Neural cell (in vitro differentiated cells): ENCODE measurements around the gene SDF4. TPM values are rescaled to one million over a fixed set of nuclear protein-coding genes. Genes with fewer than 3 reads are reported as not detected.

Experiments used
- H2AFZ ChIP-seq: fragments of 200-600, 300-800 bp; sonication (generic), shearing (Covaris generic); 2 replicates; pipeline ENCODE4 v1.6.0; 2014; ENCODE audit warnings: low read depth, mild to moderate bottlenecking, antibody characterized with exemption, low read length, moderate library complexity
- H3F3A ChIP-seq: fragments of 200-600 bp; shearing (Covaris generic); 2 replicates; pipeline ENCODE4 v1.6.1; 2016; ENCODE audit warnings: mild to moderate bottlenecking, moderate library complexity, mixed read lengths, antibody characterized with exemption, low read length; ENCODE audit not compliant: insufficient read depth, poor library complexity, severe bottlenecking
- H3K27ac ChIP-seq: fragments of 200-600, 300-800 bp; sonication (generic), shearing (Covaris generic); 2 replicates; pipeline ENCODE4 v1.5.1; 2014; ENCODE audit warnings: mild to moderate bottlenecking, low read length, moderate library complexity
- H3K27me3 ChIP-seq: fragments of 300-800, 200-600 bp; sonication (generic), shearing (Covaris generic); 2 replicates; pipeline ENCODE4 v1.6.0; 2014; ENCODE audit warnings: mild to moderate bottlenecking, low read depth, low read length, moderate library complexity; ENCODE audit not compliant: insufficient read depth
- H3K36me3 ChIP-seq: fragments of 300-800, 200-600 bp; sonication (generic), shearing (Covaris generic); 2 replicates; pipeline ENCODE4 v1.5.1; 2014; ENCODE audit warnings: mild to moderate bottlenecking, antibody characterized with exemption, low read length, moderate library complexity; ENCODE audit not compliant: insufficient read depth
- H3K4me2 ChIP-seq: fragments of 300-800, 200-600 bp; sonication (generic), shearing (Covaris generic); 2 replicates; pipeline ENCODE4 v1.6.0; 2014; ENCODE audit warnings: mild to moderate bottlenecking, low read length
- H3K4me3 ChIP-seq: fragments of 300-800, 200-600 bp; sonication (generic), shearing (Covaris generic); 2 replicates; pipeline ENCODE4 v1.5.1; 2014; ENCODE audit warnings: mild to moderate bottlenecking, low read length, moderate library complexity
- H3K79me2 ChIP-seq: fragments of 200-600 bp; shearing (Covaris generic); replicated peaks from 2 replicates; pipeline ENCODE4 v1.6.0; 2014; ENCODE audit warnings: mild to moderate bottlenecking, low read length, moderate library complexity; ENCODE audit not compliant: insufficient read depth
- H3K9ac ChIP-seq: fragments of 300-800, 200-600 bp; sonication (generic), shearing (Covaris generic); 2 replicates; pipeline ENCODE4 v1.6.1; 2016; ENCODE audit warnings: mild to moderate bottlenecking, low read length, mixed read lengths
- H3K9me2 ChIP-seq: fragments of 200-600 bp; shearing (Covaris generic); 2 replicates; pipeline ENCODE4 v1.6.1; 2016; ENCODE audit warnings: mild to moderate bottlenecking, low read length, mixed read lengths; ENCODE audit not compliant: insufficient read depth
- H3K9me3 ChIP-seq: fragments of 200-600, 300-800 bp; sonication (generic), shearing (Covaris generic); 2 replicates; pipeline ENCODE4 v1.6.1; 2016; ENCODE audit warnings: mild to moderate bottlenecking, mixed run types, low read length, moderate library complexity, mixed read lengths
- H4K20me1 ChIP-seq: fragments of 200-600 bp; shearing (Covaris generic); 2 replicates; pipeline ENCODE4 v1.6.1; 2016; ENCODE audit warnings: mild to moderate bottlenecking, mixed run types; ENCODE audit not compliant: insufficient read depth
- EP300 ChIP-seq: fragments of 450-650 bp; conservative IDR thresholded peaks from 2 replicates; pipeline ENCODE4 v1.6.1; 2014; ENCODE audit warnings: antibody characterized with exemption, mild to moderate bottlenecking, moderate library complexity; ENCODE audit not compliant: poor library complexity, severe bottlenecking
- EZH2 ChIP-seq: fragments of 200-600, 300-800 bp; shearing (Covaris generic), sonication (generic); IDR thresholded peaks from 2 replicates; pipeline ENCODE4 v1.6.1; 2014; ENCODE audit warnings: antibody characterized with exemption, low read length, borderline replicate concordance, mild to moderate bottlenecking; ENCODE audit not compliant: insufficient read depth, poor library complexity, severe bottlenecking
- MXI1 ChIP-seq: fragments of 450-650 bp; conservative IDR thresholded peaks from 2 replicates; pipeline ENCODE4 v1.6.1; 2014; ENCODE audit warnings: antibody characterized with exemption, mild to moderate bottlenecking; ENCODE audit not compliant: poor library complexity, severe bottlenecking
- POLR2AphosphoS5 ChIP-seq: IDR thresholded peaks from 2 replicates; pipeline ENCODE4 v1.6.1; 2012
- RAD21 ChIP-seq: fragments of 450-650 bp; conservative IDR thresholded peaks from 2 replicates; pipeline ENCODE4 v1.6.1; 2014; ENCODE audit warnings: antibody characterized with exemption, mild to moderate bottlenecking, moderate library complexity
- SMC3 ChIP-seq: fragments of 450-650 bp; conservative IDR thresholded peaks from 2 replicates; pipeline ENCODE4 v1.6.1; 2014; ENCODE audit warnings: antibody characterized with exemption, mild to moderate bottlenecking, moderate library complexity; ENCODE audit not compliant: poor library complexity
- TAF1 ChIP-seq: IDR thresholded peaks from 2 replicates; pipeline ENCODE4 v1.6.1; 2012; ENCODE audit warnings: low read depth
- polyA plus RNA-seq: library from polyadenylated mRNA; depleted of rRNA; stranded (reverse); fragments of >200 nt; gene quantifications from 2 replicates; pipeline ENCODE4 v1.2.3, GENCODE V29; 2014
- TF ChIP-seq, protein P1 (sequence below): IDR thresholded peaks from 2 replicates; pipeline ENCODE4 v1.6.1; 2012; ENCODE audit warnings: borderline replicate concordance
- TF ChIP-seq, protein P2 (sequence below): fragments of 450-650 bp; IDR thresholded peaks from 2 replicates; pipeline ENCODE4 v1.5.1; 2014; ENCODE audit warnings: antibody characterized with exemption, mild to moderate bottlenecking, moderate library complexity; ENCODE audit not compliant: poor library complexity, severe bottlenecking

SDF4 gene
- polyA plus RNA-seq, 1 donor from 2014 or later = 91.2 TPM

DNA sequence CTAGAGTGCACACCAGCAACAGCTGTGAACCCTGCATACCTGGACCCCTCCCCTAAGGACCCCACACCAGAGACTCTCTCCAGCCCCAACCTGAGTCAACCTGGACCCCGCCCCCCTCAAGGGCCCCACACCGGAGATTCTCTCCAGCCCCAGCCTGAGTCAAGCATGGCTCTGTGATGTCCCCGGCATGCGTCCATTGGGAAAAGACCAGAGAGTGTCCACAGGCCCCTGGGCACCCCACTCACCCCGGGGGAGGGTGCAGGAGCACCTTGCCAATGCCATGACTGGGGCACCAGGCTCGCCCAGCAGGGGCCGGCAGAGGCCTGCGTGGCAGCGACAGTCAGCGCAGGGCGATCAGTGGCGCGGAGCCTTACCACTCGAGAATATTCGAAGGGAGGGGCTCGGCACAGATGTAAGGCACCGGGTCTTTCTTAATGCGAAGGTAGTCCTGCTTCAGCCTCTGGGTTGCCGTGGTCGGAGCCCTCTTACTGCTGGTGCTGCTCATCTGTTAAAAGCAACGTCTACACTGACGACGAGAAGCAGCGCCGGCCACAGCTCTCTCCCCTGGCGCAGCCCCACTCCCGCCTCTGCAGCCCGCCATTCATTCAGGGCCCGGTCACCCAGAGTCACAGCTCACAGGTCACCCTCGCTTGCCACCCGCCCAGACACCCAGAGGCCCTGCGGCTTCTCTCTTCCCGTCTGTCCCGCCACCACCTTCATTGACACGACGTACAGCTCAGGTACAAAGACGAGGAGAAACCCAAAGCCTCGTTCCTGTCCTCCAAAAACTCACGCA, 35.9 kb upstream of the SDF4 start:
- H2AFZ ChIP-seq = no peak overlapping the region
- H3K36me3 ChIP-seq = no peaks in the 10 kb centered on the region
- no peaks in the 10 kb centered on the region for H3F3A ChIP-seq
- H3K79me2 ChIP-seq = peaks cover 32% of the 10 kb centered on the region
- no peaks in the 10 kb centered on the region for H3K9me3 ChIP-seq
- TF ChIP-seq RAD21 (no peak), EZH2 (no peak), MXI1 (no peak), EP300 (no peak), SMC3 (no peak), POLR2AphosphoS5 (no peak)
- TF ChIP-seq, protein P1, sequence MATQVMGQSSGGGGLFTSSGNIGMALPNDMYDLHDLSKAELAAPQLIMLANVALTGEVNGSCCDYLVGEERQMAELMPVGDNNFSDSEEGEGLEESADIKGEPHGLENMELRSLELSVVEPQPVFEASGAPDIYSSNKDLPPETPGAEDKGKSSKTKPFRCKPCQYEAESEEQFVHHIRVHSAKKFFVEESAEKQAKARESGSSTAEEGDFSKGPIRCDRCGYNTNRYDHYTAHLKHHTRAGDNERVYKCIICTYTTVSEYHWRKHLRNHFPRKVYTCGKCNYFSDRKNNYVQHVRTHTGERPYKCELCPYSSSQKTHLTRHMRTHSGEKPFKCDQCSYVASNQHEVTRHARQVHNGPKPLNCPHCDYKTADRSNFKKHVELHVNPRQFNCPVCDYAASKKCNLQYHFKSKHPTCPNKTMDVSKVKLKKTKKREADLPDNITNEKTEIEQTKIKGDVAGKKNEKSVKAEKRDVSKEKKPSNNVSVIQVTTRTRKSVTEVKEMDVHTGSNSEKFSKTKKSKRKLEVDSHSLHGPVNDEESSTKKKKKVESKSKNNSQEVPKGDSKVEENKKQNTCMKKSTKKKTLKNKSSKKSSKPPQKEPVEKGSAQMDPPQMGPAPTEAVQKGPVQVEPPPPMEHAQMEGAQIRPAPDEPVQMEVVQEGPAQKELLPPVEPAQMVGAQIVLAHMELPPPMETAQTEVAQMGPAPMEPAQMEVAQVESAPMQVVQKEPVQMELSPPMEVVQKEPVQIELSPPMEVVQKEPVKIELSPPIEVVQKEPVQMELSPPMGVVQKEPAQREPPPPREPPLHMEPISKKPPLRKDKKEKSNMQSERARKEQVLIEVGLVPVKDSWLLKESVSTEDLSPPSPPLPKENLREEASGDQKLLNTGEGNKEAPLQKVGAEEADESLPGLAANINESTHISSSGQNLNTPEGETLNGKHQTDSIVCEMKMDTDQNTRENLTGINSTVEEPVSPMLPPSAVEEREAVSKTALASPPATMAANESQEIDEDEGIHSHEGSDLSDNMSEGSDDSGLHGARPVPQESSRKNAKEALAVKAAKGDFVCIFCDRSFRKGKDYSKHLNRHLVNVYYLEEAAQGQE = no peak
- TF ChIP-seq, protein P2, sequence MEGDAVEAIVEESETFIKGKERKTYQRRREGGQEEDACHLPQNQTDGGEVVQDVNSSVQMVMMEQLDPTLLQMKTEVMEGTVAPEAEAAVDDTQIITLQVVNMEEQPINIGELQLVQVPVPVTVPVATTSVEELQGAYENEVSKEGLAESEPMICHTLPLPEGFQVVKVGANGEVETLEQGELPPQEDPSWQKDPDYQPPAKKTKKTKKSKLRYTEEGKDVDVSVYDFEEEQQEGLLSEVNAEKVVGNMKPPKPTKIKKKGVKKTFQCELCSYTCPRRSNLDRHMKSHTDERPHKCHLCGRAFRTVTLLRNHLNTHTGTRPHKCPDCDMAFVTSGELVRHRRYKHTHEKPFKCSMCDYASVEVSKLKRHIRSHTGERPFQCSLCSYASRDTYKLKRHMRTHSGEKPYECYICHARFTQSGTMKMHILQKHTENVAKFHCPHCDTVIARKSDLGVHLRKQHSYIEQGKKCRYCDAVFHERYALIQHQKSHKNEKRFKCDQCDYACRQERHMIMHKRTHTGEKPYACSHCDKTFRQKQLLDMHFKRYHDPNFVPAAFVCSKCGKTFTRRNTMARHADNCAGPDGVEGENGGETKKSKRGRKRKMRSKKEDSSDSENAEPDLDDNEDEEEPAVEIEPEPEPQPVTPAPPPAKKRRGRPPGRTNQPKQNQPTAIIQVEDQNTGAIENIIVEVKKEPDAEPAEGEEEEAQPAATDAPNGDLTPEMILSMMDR = no peak
- no peak overlapping the region for H3K27ac ChIP-seq
- no peaks in the 10 kb centered on the region for H4K20me1 ChIP-seq
- H3K9ac ChIP-seq = no peak overlapping the region
- no peaks in the 10 kb centered on the region for H3K27me3 ChIP-seq
- no peak overlapping the region for H3K4me3 ChIP-seq
- no peaks in the 10 kb centered on the region for H3K9me2 ChIP-seq
- H3K4me2 ChIP-seq = no peak overlapping the region

- Histone ChIP-seq H3K4me2 (no peak overlapping the region), H3K79me2 (peaks cover 4% of the 10 kb centered on the region), H3K27ac (no peak overlapping the region), H3K9me2 (no peaks in the 10 kb centered on the region), H4K20me1 (no peaks in the 10 kb centered on the region), H2AFZ (no peak overlapping the region), H3K9ac (no peak overlapping the region), H3K27me3 (no peaks in the 10 kb centered on the region), H3F3A (no peaks in the 10 kb centered on the region), H3K4me3 (no peak overlapping the region), H3K9me3 (no peaks in the 10 kb centered on the region), H3K36me3 (no peaks in the 10 kb centered on the region)
- TF ChIP-seq, protein P1 = no peak
- TF ChIP-seq EP300 = no peak
- TF ChIP-seq TAF1 = no peak
- no peak for TF ChIP-seq EZH2
These were observed 33.1 kb upstream of the SDF4 start for GRCh38 chr1:1264868-1265272.
